Measurements from ENCODE around the gene TMC3. TPM values are rescaled to one million over a fixed set of nuclear protein-coding genes. Genes with fewer than 3 reads are reported as not detected.

Gene TMC3
- total and polyA plus RNA-seq, 2 of the 13 experiments (the other 11 are each of a cell fraction or from before 2014, with no cell fraction given): not detected

- TF ChIP-seq BCL6 (CRISPR knock-in tag; IDR thresholded peaks at IDR 0.05): no peak
- no peak for TF ChIP-seq MTA1 (CRISPR knock-in tag; IDR thresholded peaks at IDR 0.05; ENCODE audit: borderline replicate concordance)
These were observed 837 bp downstream of the TMC3 start (continued) for GRCh38 chr15:81373176-81373575.

- POLR2A ChIA-PET: no interaction called here
- no peaks in the 10 kb centered on the region for H3K36me3 ChIP-seq (replicated peaks in 1 of 2; ENCODE audit: control insufficient read depth in 1 of 2, insufficient read depth in 2 of 2, low read length in 2 of 2)
- H3K4me3 ChIP-seq (replicated peaks in 1 of 3; ENCODE audit: insufficient read depth in 1 of 3, low read depth in 2 of 3, low read length in 3 of 3): no peak overlapping the region
- H3K4me1 ChIP-seq (ENCODE audit: insufficient read depth, low read length): no peaks in the 10 kb centered on the region
- FAIRE-seq (no peak), DNase-seq (ENCODE audit: low spot score) (no peak), ATAC-seq (no peak)
- CTCF ChIA-PET (ENCODE audit: low intra/inter-chr PET ratio, low total read pairs): no interaction called here
- H4K20me1 ChIP-seq (ENCODE audit: insufficient read depth, low read length): no peaks in the 10 kb centered on the region
- 55% methylated on average over 3 of the region's 3 CpGs for WGBS (ENCODE audit: low lambda C conversion rate)
- H3K4me2 ChIP-seq (ENCODE audit: low read depth, low read length): no peak overlapping the region
- no peak overlapping the region for H2AFZ ChIP-seq (ENCODE audit: low read length)
- H3K27ac ChIP-seq (ENCODE audit: extremely low read length, insufficient read depth, low read length): no peak overlapping the region
- intact Hi-C loops (cut with micrococcal nuclease; ENCODE audit: unreplicated experiment) (no loop called here), in situ Hi-C loops (cut with HindIII; ENCODE audit: extremely low pct_ligation_motif_present, low pct_unique_long_range_greater_than_20kb) (no loop called here)
- H3K9me3 ChIP-seq (ENCODE audit: low read length): no peaks in the 10 kb centered on the region
- no peaks in the 10 kb centered on the region for H3K79me2 ChIP-seq (ENCODE audit: insufficient read depth, low read length)
- TF ChIP-seq ATF1 (CRISPR knock-in tag; IDR thresholded peaks at IDR 0.05) (no peak), RBFOX2 (IDR thresholded peaks at IDR 0.05; ENCODE audit: low read depth, low read length) (no peak)
- H3K9ac ChIP-seq (ENCODE audit: insufficient read depth, low read depth, low read length): no peak overlapping the region
- H3K27me3 ChIP-seq (ENCODE audit: control insufficient read depth in 1 of 2, insufficient read depth in 2 of 2, low read length in 2 of 2): no peaks in the 10 kb centered on the region
- no TSS peak for BruUV-seq (replicated peaks)
These were observed 1.4 kb downstream of the TMC3 start for GRCh38 chr15:81372575-81372974.

- ATAC-seq (no peak), DNase-seq (ENCODE audit: low spot score) (no peak), FAIRE-seq (no peak)
- POLR2A ChIA-PET: no interaction called here
- H3K79me2 ChIP-seq (ENCODE audit: insufficient read depth, low read length): no peaks in the 10 kb centered on the region
- H3K4me2 ChIP-seq (ENCODE audit: low read depth, low read length): no peak overlapping the region
- in situ Hi-C loops (cut with HindIII; ENCODE audit: extremely low pct_ligation_motif_present, low pct_unique_long_range_greater_than_20kb): no loop called here
- WGBS (ENCODE audit: low lambda C conversion rate): 72% methylated on average over 5 of the region's 5 CpGs
- no peaks in the 10 kb centered on the region for H4K20me1 ChIP-seq (ENCODE audit: insufficient read depth, low read length)
- H3K27me3 ChIP-seq (ENCODE audit: control insufficient read depth in 1 of 2, insufficient read depth in 2 of 2, low read length in 2 of 2): no peaks in the 10 kb centered on the region
- no peaks in the 10 kb centered on the region for H3K4me1 ChIP-seq (ENCODE audit: insufficient read depth, low read length)
- intact Hi-C loops (cut with micrococcal nuclease; ENCODE audit: unreplicated experiment): no loop called here
- H3K9ac ChIP-seq (ENCODE audit: insufficient read depth, low read depth, low read length): no peak overlapping the region
- no peak overlapping the region for H3K27ac ChIP-seq (ENCODE audit: extremely low read length, insufficient read depth, low read length)
- no peaks in the 10 kb centered on the region for H3K36me3 ChIP-seq (replicated peaks in 1 of 2; ENCODE audit: control insufficient read depth in 1 of 2, insufficient read depth in 2 of 2, low read length in 2 of 2)
- CTCF ChIA-PET (ENCODE audit: low intra/inter-chr PET ratio, low total read pairs): no interaction called here
- BruUV-seq (replicated peaks): no TSS peak
- no peaks in the 10 kb centered on the region for H3K9me3 ChIP-seq (ENCODE audit: low read length)
- H2AFZ ChIP-seq (ENCODE audit: low read length): no peak overlapping the region
- no peak overlapping the region for H3K4me3 ChIP-seq (replicated peaks in 1 of 3; ENCODE audit: insufficient read depth in 1 of 3, low read depth in 2 of 3, low read length in 3 of 3)
- no peak for TF ChIP-seq BCLAF1 (IDR thresholded peaks at IDR 0.05)
- no peak for TF ChIP-seq ZNF253 (CRISPR knock-in tag; IDR thresholded peaks at IDR 0.05; ENCODE audit: borderline replicate concordance)
- no peak for TF ChIP-seq THAP8 (CRISPR knock-in tag; IDR thresholded peaks at IDR 0.05; ENCODE audit: borderline replicate concordance)
- TF ChIP-seq ZNF124 (CRISPR knock-in tag; IDR thresholded peaks at IDR 0.05): no peak
- no peak for TF ChIP-seq FOXP1 (IDR thresholded peaks at IDR 0.05)
- TF ChIP-seq FOXP1 (CRISPR knock-in tag; IDR thresholded peaks at IDR 0.05): no peak
- TF ChIP-seq ISX (CRISPR knock-in tag; conservative IDR thresholded peaks at IDR 0.05): no peak
- no peak for TF ChIP-seq ZFP41 (CRISPR knock-in tag; IDR thresholded peaks at IDR 0.05; ENCODE audit: borderline replicate concordance)
- TF ChIP-seq ZNF138 (CRISPR knock-in tag; IDR thresholded peaks at IDR 0.05; ENCODE audit: low read depth): no peak
- TF ChIP-seq ZNF576 (CRISPR knock-in tag; IDR thresholded peaks at IDR 0.05): no peak
These were observed 10.1 kb downstream of the TMC3 start for GRCh38 chr15:81363718-81364500.

All from HepG2 (cell line).